ENCODE data around the gene MAMDC4. TPM values are rescaled to one million over a fixed set of nuclear protein-coding genes. Genes with fewer than 3 reads are reported as not detected.
A peak's percentile ranks its signal among the peaks of the same experiment; 100 is the strongest.
"Not testable (repeated sequence)": the region's sequence is repeated elsewhere in the genome, so short reads cannot be mapped to it uniquely, and the experiment has no call there.

MAMDC4 gene
- total and polyA plus RNA-seq, 2 of the 13 experiments (the other 11 are each of a cell fraction or from before 2014, with no cell fraction given): 6.0 to 6.8 TPM

DNA sequence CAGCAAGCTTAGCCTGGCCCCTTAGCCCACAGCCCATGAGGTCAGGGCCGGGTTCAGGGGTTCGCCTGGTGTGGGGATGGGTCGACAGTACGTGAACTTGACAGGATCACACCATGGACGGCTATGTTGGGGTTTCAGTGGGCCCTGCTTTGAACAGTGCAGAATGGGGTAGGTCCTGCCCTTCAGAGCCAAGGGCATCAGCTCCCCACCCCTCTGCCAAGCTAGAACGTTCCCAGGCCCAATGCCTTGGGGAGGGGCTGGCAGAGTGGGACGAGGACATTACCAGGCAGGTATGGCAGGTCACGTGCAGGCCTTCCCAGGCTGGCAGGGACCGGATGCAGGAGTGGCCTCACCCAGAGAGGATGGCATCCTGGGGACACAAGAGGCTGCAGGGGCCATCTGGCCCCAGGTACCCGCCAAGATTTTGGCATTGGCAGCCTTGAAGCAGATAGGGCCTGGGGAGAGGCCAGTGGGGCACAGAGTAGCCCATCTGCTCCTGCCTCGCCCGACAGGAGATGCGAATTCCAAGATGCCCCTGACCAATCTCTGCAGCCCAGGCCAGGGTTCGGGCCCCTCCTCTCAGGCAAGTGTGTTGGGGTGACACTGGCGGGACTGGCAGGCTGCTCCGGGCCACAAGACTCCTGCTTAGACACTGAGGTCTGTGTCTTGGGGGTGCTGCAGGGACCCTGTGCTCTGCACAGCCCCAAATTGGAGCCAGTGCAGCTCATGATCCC is 10.3 kb upstream of the MAMDC4 start (continued):
- TF ChIP-seq, protein P1, sequence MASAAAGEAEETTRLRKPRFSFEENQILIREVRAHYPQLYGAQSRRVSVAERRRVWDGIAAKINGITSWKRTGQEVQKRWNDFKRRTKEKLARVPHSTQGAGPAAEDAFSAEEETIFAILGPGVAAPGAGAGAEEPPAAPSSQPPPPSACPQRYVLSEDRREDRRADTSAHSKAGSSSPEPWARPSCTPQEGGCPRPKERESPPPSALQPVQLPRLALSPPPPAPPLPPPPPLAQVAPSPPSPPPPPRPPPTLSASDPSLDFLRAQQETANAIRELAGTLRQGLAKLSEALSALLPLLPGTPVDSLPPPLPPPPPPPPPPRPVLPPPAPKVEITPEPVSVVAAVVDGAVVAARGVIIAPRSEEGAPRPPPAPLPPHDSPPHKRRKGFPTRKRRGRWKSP (CRISPR knock-in tag; IDR thresholded peaks at IDR 0.05): 0 out of 2 replicates have a peak, but pooled peaks have one; percentile 14
- TF ChIP-seq, protein P2, sequence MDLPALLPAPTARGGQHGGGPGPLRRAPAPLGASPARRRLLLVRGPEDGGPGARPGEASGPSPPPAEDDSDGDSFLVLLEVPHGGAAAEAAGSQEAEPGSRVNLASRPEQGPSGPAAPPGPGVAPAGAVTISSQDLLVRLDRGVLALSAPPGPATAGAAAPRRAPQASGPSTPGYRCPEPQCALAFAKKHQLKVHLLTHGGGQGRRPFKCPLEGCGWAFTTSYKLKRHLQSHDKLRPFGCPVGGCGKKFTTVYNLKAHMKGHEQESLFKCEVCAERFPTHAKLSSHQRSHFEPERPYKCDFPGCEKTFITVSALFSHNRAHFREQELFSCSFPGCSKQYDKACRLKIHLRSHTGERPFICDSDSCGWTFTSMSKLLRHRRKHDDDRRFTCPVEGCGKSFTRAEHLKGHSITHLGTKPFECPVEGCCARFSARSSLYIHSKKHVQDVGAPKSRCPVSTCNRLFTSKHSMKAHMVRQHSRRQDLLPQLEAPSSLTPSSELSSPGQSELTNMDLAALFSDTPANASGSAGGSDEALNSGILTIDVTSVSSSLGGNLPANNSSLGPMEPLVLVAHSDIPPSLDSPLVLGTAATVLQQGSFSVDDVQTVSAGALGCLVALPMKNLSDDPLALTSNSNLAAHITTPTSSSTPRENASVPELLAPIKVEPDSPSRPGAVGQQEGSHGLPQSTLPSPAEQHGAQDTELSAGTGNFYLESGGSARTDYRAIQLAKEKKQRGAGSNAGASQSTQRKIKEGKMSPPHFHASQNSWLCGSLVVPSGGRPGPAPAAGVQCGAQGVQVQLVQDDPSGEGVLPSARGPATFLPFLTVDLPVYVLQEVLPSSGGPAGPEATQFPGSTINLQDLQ (CRISPR knock-in tag; IDR thresholded peaks at IDR 0.05): 0 out of 2 replicates have a peak, but pooled peaks have one; percentile 57

DNA sequence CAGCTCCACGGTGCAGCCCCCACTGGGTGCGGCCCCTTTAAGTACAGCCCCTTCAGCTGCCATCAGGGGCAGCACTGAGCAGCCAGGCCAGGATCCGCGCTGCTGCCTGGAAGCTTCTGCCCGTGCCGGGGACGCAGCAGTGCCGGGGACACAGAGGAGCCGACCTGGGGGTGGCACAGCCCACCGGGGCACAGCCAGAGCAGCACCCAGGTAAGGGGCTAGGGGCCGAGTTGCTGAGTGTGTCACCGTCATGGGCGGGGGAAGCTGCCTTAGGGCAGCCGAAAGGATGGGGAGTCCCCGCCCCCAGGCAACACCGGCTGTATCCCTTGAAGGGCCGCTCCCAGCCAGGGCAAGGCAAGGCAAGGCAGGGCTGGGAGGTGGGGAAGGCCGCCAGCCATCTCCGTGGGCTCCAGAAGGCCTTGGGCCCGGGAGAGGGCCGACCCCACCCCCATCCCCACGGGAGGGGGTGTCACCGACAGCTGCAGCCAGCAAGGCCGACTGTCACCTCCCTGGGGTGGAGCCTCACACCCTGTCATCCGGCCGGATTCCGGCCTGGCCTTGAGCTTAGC is 9.7 kb upstream of the MAMDC4 start, which contains the start of gene AJM1:
Gene AJM1 (plus strand): TSS at position 99 of the 569 bp plus-strand sequence. CDS start 1,937 bp downstream, outside the sequence.
- H3K9me3 ChIP-seq (ENCODE audit: low read length); BruUV-seq (replicated peaks); intact Hi-C loops (cut with micrococcal nuclease; ENCODE audit: unreplicated experiment); CTCF ChIA-PET (ENCODE audit: low intra/inter-chr PET ratio, low total read pairs); H3K79me2 ChIP-seq (ENCODE audit: insufficient read depth, low read length); H3K36me3 ChIP-seq (replicated peaks in 1 of 2; ENCODE audit: control insufficient read depth in 1 of 2, insufficient read depth in 2 of 2, low read length in 2 of 2); H4K20me1 ChIP-seq (ENCODE audit: insufficient read depth, low read length); H2AFZ ChIP-seq (ENCODE audit: low read length); H3K27me3 ChIP-seq (ENCODE audit: control insufficient read depth in 1 of 2, insufficient read depth in 2 of 2, low read length in 2 of 2): not testable (repeated sequence)
- DNase-seq (ENCODE audit: low spot score): peak; percentile 63
- Histone ChIP-seq H3K9ac (ENCODE audit: insufficient read depth, low read depth, low read length) (peak within 1 kb of the TSS; percentile 47), H3K4me2 (ENCODE audit: low read depth, low read length) (peak within 1 kb of the TSS; percentile 77), H3K4me3 (replicated peaks in 1 of 3; ENCODE audit: insufficient read depth in 1 of 3, low read depth in 2 of 3, low read length in 3 of 3) (peak within 1 kb of the TSS; percentile 56 to 73 (median 58); a peak in 5 of 6 replicates), H3K4me1 (ENCODE audit: insufficient read depth, low read length) (peaks cover 41% of the 10 kb centered on the region), H3K27ac (ENCODE audit: extremely low read length, insufficient read depth, low read length) (peak within 1 kb of the TSS; percentile 63)
- FAIRE-seq: peak; percentile 57
- POLR2A ChIA-PET: interaction anchor here (1.0 to 2.3 kb wide), 8 partner anchors 16 to 106 kb away, joined by 3 to 7 read pairs (median 5); partner anchors contain the start of genes EDF1 and TMEM141
- WGBS (ENCODE audit: low lambda C conversion rate): 0% methylated on average over 10 of the region's 27 CpGs
- peak; percentile 69 for ATAC-seq
- in situ Hi-C loops (cut with HindIII; ENCODE audit: extremely low pct_ligation_motif_present, low pct_unique_long_range_greater_than_20kb): loop anchor here (10.0 kb wide), 1 partner anchor 192 kb away; the partner anchor contains the start of gene FUT7
- TF ChIP-seq, protein P3, sequence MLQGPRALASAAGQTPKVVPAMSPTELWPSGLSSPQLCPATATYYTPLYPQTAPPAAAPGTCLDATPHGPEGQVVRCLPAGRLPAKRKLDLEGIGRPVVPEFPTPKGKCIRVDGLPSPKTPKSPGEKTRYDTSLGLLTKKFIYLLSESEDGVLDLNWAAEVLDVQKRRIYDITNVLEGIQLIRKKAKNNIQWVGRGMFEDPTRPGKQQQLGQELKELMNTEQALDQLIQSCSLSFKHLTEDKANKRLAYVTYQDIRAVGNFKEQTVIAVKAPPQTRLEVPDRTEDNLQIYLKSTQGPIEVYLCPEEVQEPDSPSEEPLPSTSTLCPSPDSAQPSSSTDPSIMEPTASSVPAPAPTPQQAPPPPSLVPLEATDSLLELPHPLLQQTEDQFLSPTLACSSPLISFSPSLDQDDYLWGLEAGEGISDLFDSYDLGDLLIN (CRISPR knock-in tag; IDR thresholded peaks at IDR 0.05; ENCODE audit: borderline replicate concordance): 0 out of 2 replicates have a peak, but pooled peaks have one; percentile 39
- peak; percentile 60 for TF ChIP-seq SAP130 (CRISPR knock-in tag; IDR thresholded peaks at IDR 0.05; ENCODE audit: low read depth)
- TF ChIP-seq TBX2 (CRISPR knock-in tag; IDR thresholded peaks at IDR 0.05; ENCODE audit: borderline replicate concordance): peak; percentile 68; the same call in 1 of the 2 replicates
- peak; percentile 43; the same call in 1 of the 2 replicates for TF ChIP-seq SALL1 (CRISPR knock-in tag; IDR thresholded peaks at IDR 0.05)
- TF ChIP-seq ZSCAN25 (CRISPR knock-in tag; IDR thresholded peaks at IDR 0.05): 0 out of 2 replicates have a peak, but pooled peaks have one; percentile 20
- peak; percentile 14; the same call in 1 of the 2 replicates for TF ChIP-seq MEIS2 (CRISPR knock-in tag; IDR thresholded peaks at IDR 0.05)
- peak; percentile 39 for TF ChIP-seq ZNF883 (CRISPR knock-in tag; IDR thresholded peaks at IDR 0.05; ENCODE audit: not compliant biosample characterization)
- peak; percentile 54; the same call in 1 of the 2 replicates for TF ChIP-seq ZBTB7B (CRISPR knock-in tag; IDR thresholded peaks at IDR 0.05)
- TF ChIP-seq ZBTB7A (CRISPR knock-in tag; IDR thresholded peaks at IDR 0.05): 0 out of 2 replicates have a peak, but pooled peaks have one; percentile 39
- TF ChIP-seq, protein P4, sequence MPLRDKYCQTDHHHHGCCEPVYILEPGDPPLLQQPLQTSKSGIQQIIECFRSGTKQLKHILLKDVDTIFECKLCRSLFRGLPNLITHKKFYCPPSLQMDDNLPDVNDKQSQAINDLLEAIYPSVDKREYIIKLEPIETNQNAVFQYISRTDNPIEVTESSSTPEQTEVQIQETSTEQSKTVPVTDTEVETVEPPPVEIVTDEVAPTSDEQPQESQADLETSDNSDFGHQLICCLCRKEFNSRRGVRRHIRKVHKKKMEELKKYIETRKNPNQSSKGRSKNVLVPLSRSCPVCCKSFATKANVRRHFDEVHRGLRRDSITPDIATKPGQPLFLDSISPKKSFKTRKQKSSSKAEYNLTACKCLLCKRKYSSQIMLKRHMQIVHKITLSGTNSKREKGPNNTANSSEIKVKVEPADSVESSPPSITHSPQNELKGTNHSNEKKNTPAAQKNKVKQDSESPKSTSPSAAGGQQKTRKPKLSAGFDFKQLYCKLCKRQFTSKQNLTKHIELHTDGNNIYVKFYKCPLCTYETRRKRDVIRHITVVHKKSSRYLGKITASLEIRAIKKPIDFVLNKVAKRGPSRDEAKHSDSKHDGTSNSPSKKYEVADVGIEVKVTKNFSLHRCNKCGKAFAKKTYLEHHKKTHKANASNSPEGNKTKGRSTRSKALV (CRISPR knock-in tag; IDR thresholded peaks at IDR 0.05): 0 out of 2 replicates have a peak, but pooled peaks have one; percentile 33
- TF ChIP-seq KDM2A (CRISPR knock-in tag; IDR thresholded peaks at IDR 0.05; ENCODE audit: borderline replicate concordance, low read depth): peak; percentile 97
